Measurements from ENCODE around the gene ZNF541.
"Not testable (repeated sequence)": the region's sequence is repeated elsewhere in the genome, so short reads cannot be mapped to it uniquely, and the experiment has no call there.

The ZNF541 gene

GRCh38 chr19:47593860-47594259 is 20.9 kb upstream of the ZNF541 start:
- DNase-seq (ENCODE audit: low spot score) = no peak
- TF ChIP-seq, protein P1, sequence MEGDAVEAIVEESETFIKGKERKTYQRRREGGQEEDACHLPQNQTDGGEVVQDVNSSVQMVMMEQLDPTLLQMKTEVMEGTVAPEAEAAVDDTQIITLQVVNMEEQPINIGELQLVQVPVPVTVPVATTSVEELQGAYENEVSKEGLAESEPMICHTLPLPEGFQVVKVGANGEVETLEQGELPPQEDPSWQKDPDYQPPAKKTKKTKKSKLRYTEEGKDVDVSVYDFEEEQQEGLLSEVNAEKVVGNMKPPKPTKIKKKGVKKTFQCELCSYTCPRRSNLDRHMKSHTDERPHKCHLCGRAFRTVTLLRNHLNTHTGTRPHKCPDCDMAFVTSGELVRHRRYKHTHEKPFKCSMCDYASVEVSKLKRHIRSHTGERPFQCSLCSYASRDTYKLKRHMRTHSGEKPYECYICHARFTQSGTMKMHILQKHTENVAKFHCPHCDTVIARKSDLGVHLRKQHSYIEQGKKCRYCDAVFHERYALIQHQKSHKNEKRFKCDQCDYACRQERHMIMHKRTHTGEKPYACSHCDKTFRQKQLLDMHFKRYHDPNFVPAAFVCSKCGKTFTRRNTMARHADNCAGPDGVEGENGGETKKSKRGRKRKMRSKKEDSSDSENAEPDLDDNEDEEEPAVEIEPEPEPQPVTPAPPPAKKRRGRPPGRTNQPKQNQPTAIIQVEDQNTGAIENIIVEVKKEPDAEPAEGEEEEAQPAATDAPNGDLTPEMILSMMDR (IDR thresholded peaks at IDR 0.05; ENCODE audit: extremely low read depth, missing control alignments) = no peak

DNA sequence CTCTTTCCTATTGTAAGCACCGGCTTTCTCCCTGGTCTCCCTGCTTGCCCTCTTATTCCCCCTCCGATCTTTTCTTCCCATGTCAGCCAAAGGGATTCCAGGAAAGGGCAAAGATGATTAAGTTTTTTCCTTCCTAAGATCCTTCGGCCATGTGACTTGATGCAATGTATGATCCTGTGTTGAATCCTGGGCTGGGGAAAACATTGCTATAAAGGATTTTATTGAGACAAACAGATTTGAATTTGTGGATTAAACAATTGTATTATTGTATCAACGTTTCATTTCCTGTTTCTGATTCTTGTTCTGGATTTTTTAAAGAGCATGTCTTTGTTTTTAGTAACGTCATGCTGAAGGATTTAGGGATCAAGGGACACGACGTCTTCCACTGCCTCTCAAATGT is 16.9 kb upstream of the ZNF541 start:
- TF ChIP-seq, protein P1 (IDR thresholded peaks at IDR 0.05; ENCODE audit: extremely low read depth, missing control alignments) = no peak
- DNase-seq (ENCODE audit: low spot score) = no peak

GRCh38 chr19:47587295-47587694 is 14.3 kb upstream of the ZNF541 start:
- DNase-seq (ENCODE audit: low spot score) = no peak

DNA sequence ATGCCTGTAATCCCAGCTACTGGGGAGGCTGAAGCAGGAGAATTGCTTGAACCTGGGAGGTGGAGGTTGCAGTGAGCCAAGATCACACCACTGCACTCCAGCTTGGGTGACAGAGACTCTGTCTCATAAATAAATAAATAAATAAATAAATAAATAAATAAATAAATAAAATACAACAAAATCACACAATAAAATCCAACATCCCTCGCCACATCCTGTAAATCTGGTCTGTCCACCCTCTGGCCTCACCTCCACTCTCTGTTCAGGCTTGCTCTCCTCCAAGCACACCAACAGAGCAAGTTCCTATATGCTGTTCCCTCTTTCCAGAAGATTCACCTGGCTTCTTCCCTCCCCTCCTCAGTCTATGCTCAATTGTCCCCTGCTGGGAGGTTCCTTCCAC is 10.2 kb upstream of the ZNF541 start:
- not testable (repeated sequence) for DNase-seq (ENCODE audit: low spot score)

More at GRCh38 chr19:47587295-47587694, 14.3 kb upstream of the ZNF541 start:
- TF ChIP-seq, protein P1 (IDR thresholded peaks at IDR 0.05; ENCODE audit: extremely low read depth, missing control alignments) = no peak

GRCh38 chr19:47582320-47582909 is 9.5 kb upstream of the ZNF541 start:
- DNase-seq (ENCODE audit: low spot score) = no peak
- TF ChIP-seq, protein P1 (IDR thresholded peaks at IDR 0.05; ENCODE audit: extremely low read depth, missing control alignments) = no peak

DNA sequence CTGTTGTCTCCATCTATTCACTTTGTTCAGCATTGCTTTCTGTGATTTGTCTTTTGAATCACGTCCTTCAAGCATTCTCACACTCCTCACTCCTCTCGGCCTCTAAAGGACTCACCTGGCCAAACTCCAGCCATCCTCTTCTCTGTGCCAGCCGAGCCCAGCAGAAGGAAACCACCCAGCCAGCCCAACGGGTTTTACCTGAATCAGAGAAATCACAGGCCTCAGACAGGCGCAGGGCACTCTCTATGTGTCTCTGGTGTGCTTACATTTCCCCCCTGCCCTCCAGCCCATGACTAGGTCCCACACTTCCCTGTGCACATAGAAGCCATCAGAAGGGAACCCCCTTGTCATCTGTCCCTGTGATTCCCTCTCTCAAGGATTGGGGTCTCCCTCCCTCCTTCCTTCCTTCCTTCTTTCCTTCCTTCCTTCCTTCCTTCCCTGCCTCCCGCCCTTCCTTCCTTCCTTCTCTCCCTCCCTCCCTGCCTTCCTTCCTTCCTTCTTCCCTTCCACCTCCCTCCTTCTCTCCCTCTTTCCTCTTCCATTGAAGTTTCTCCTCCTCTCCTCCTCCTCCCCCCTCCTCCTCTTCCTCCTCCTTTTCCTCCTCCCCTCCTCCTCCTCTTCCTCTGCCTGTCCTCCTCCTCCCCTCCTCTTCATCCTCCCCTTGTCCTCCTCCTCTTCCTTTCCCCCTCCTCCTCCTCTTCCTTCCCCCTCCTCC is 8.8 kb upstream of the ZNF541 start:
- TF ChIP-seq, protein P1 (IDR thresholded peaks at IDR 0.05; ENCODE audit: extremely low read depth, missing control alignments) = no peak
- no peak for DNase-seq (ENCODE audit: low spot score)

DNA sequence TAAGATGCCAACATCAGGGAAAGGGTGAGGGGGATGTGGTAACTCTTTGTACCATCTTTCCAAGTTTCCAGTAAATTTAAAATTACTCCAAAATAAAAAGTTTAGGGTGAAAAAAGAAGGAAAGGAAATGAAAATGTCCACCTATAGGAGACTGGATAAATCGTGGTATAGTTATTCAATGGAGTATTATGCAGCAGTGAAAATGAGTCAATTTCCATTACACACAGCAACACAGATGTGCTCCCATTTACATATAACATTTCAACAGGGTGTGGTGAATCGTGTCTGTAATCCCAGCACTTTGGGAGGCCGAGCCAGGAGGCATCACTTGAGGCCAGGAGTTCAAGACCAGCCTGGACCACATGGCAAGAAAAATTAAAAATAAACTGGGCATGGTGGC is 7.4 kb upstream of the ZNF541 start:
- no peak for DNase-seq (ENCODE audit: low spot score)
- TF ChIP-seq, protein P1 (IDR thresholded peaks at IDR 0.05; ENCODE audit: extremely low read depth, missing control alignments) = no peak

GRCh38 chr19:47572635-47573034 is 313 bp downstream of the ZNF541 start:
- TF ChIP-seq, protein P1 (IDR thresholded peaks at IDR 0.05; ENCODE audit: extremely low read depth, missing control alignments) = no peak

More at GRCh38 chr19:47572635-47573034, 313 bp downstream of the ZNF541 start:
- DNase-seq (ENCODE audit: low spot score) = no peak

All from GM20000 (cell line).